Neutrophil (primary cell): ENCODE data around the gene NFATC3.

Experiments used
- H3K27ac ChIP-seq: fragments of 200-600 bp; sonication (generic); 2 replicates; pipeline ENCODE4 v1.5.1; 2016; ENCODE audit warnings: mild to moderate bottlenecking, moderate library complexity
- H3K27me3 ChIP-seq: fragments of 200-600 bp; sonication (generic); 2 replicates; pipeline ENCODE4 v1.6.0; 2016; ENCODE audit warnings: mild to moderate bottlenecking
- H3K36me3 ChIP-seq: fragments of 200-600 bp; sonication (generic); 2 replicates; pipeline ENCODE4 v1.5.1; 2017
- H3K4me1 ChIP-seq, 2 experiments: fragments of 200-600 bp in 1 of 2; sonication (generic) in 1 of 2; 1 replicate in 1 of 2; 2 replicates in 1 of 2; pipeline versions ENCODE4 v1.5.1 to v1.6.1; 2013 to 2016; ENCODE audit warnings: low read depth in 1 of 2, low read length in 1 of 2, mild to moderate bottlenecking in 1 of 2, moderate library complexity in 1 of 2; ENCODE audit not compliant: control insufficient read depth in 1 of 2, insufficient read depth in 1 of 2
- H3K4me3 ChIP-seq, 2 experiments: fragments of 200-600 bp in 1 of 2; sonication (generic) in 1 of 2; 1 replicate in 1 of 2; 2 replicates in 1 of 2; pipeline ENCODE4 v1.5.1; 2013 to 2016; ENCODE audit warnings: low read depth in 1 of 2, low read length in 1 of 2, mild to moderate bottlenecking in 1 of 2, moderate library complexity in 1 of 2
- H3K9me3 ChIP-seq: fragments of 200-600 bp; sonication (generic); 2 replicates; pipeline ENCODE4 v1.5.1; 2016
- TF ChIP-seq, protein P1 (sequence below): fragments of 200-600 bp; sonication (generic); IDR thresholded peaks from 2 replicates; pipeline ENCODE4 v1.5.1; 2016; ENCODE audit warnings: antibody characterized with exemption

NFATC3 gene

GRCh38 chr16:68264128-68265077 is 179.2 kb downstream of the NFATC3 start, which contains the start of gene SLC7A6:
SLC7A6 (plus strand) TSS chr16:68264526; CDS start chr16:68274727, 10,201 bp downstream.
- Histone ChIP-seq H3K27ac (peak within 1 kb of the TSS; percentile 79), H3K27me3 (no peaks in the 10 kb centered on the region), H3K9me3 (no peaks in the 10 kb centered on the region), H3K36me3 (peaks cover 9% of the 10 kb centered on the region), H3K4me3 (peak within 1 kb of the TSS; percentile 83 to 85), H3K4me1 (peaks cover 21 to 23% of the 10 kb centered on the region in 2 experiments)
- TF ChIP-seq, protein P1, sequence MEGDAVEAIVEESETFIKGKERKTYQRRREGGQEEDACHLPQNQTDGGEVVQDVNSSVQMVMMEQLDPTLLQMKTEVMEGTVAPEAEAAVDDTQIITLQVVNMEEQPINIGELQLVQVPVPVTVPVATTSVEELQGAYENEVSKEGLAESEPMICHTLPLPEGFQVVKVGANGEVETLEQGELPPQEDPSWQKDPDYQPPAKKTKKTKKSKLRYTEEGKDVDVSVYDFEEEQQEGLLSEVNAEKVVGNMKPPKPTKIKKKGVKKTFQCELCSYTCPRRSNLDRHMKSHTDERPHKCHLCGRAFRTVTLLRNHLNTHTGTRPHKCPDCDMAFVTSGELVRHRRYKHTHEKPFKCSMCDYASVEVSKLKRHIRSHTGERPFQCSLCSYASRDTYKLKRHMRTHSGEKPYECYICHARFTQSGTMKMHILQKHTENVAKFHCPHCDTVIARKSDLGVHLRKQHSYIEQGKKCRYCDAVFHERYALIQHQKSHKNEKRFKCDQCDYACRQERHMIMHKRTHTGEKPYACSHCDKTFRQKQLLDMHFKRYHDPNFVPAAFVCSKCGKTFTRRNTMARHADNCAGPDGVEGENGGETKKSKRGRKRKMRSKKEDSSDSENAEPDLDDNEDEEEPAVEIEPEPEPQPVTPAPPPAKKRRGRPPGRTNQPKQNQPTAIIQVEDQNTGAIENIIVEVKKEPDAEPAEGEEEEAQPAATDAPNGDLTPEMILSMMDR = peak; percentile 58

DNA sequence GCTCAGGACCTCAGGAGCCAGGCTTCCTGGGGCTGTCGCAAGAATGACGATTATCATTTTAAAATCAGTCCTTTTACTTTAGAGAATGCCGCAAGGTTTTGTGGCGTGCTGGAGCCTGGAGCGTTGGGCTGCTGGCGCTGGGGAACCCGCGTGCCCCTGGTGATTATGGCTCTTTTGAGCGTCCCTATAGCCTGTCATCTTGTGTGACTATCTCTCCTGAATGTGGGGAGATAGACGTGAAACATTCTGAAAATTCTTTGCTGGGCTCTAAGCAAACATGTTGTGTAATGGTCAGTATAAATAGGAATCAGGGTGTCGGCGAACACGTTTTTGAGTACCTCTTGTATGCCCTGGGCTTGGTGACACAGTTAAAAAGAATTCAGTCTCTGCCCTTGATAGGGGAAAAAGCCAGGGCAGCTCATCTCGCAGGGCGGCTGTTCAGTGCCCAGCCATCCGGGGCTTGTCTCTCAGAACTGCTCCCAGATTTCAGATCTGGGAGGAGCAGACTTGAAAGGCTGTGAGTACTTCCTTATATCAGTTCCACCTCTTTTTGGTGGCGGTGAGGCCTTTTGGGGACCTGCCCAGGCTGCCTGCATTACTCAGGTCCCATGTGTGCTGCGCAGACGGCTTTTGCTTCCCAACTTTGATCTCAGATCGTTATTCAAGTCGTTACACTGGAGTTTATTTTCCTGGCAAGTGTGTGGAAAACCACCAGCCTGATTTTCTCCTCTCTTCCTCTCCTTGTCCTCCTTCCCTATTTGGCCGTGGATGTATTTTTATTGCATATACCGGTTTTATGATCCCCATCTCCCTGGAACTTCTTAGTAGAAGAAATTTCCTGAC is 180.1 kb downstream of the NFATC3 start:
- Histone ChIP-seq H3K36me3 (peaks cover under 1% of the 10 kb centered on the region), H3K9me3 (no peaks in the 10 kb centered on the region), H3K4me1 (peaks cover 21 to 23% of the 10 kb centered on the region in 2 experiments), H3K27me3 (no peaks in the 10 kb centered on the region), H3K4me3 (peak overlapping the region; percentile 83 to 85), H3K27ac (peak overlapping the region; percentile 79)
- TF ChIP-seq, protein P1 = no peak

DNA sequence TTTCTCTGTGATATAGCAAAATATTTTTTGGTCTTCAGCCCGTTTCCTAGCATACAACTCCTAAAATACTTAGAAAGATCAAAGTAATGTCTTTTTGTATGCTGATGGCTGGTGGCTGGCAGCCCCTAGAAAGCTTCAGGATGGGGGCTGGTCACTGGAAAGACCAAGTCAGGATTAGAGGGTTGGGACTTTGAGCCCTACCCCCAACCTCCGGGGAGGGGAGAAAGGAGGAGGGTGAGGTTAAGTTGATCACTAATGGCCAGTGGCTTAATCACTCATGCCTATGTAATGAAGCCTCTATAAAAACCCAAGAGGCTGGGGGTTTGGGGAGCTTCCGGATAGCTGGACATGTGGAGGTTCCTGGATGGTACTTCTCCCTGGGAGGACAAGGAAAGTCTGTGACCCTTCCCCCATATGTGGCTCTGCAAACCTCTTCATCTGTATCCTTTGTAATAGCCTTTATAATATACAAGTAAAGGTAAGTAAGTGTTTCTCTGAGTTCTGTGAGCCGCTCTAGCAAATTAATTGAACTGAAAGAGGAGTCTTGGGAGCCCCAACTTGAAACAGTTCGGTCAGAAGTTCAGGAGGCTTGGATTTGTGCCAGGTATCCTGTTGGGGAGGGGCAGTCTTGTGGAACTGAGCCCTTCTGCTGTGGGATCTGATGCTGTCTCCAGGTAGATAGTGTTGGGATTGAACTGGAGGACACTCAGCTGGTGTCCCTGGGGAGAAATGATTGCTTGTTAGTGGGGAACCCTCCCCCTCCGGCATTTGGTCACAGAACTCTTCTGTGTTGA is 182.6 kb downstream of the NFATC3 start:
- Histone ChIP-seq H3K27me3 (no peaks in the 10 kb centered on the region), H3K36me3 (no peaks in the 10 kb centered on the region), H3K9me3 (no peaks in the 10 kb centered on the region), H3K27ac (no peak overlapping the region), H3K4me3 (no peak overlapping the region), H3K4me1 (peaks cover 21 to 23% of the 10 kb centered on the region in 2 experiments)
- TF ChIP-seq, protein P1 = no peak

- H3K4me1 ChIP-seq = peaks cover 9 to 11% of the 10 kb centered on the region in 2 experiments
- no peaks in the 10 kb centered on the region for H3K36me3 ChIP-seq
- H3K27me3 ChIP-seq = no peaks in the 10 kb centered on the region
- no peak overlapping the region for H3K4me3 ChIP-seq
- no peaks in the 10 kb centered on the region for H3K9me3 ChIP-seq
- H3K27ac ChIP-seq = no peak overlapping the region
- TF ChIP-seq, protein P1 = no peak
These were observed 184.6 kb downstream of the NFATC3 start for GRCh38 chr16:68269793-68270192.

- Histone ChIP-seq H3K27ac (no peak overlapping the region), H3K36me3 (no peaks in the 10 kb centered on the region), H3K4me1 (peaks cover 4 to 5% of the 10 kb centered on the region in 2 experiments)
These were observed 185.2 kb downstream of the NFATC3 start for GRCh38 chr16:68270353-68270752.

More at GRCh38 chr16:68270353-68270752, 185.2 kb downstream of the NFATC3 start:
- Histone ChIP-seq H3K27me3 (no peaks in the 10 kb centered on the region), H3K9me3 (no peaks in the 10 kb centered on the region), H3K4me3 (no peak overlapping the region)
- TF ChIP-seq, protein P1 = no peak
